HEK293 (cell line): ENCODE measurements around the gene ITSN1.

ENCODE experiments used
- HOXD13 ChIP-seq: sonication (generic); formaldehyde crosslinking; IDR thresholded peaks from 2 replicates; pipeline ENCODE4 v1.8.0; 2022; ENCODE audit warnings: missing genetic modification reagents, borderline replicate concordance
- IKZF3 ChIP-seq: fragments of 450-650 bp; IDR thresholded peaks from 2 replicates; pipeline ENCODE4 v1.5.0; 2018; ENCODE audit warnings: missing biosample characterization, mild to moderate bottlenecking, missing genetic modification characterization, moderate library complexity
- KLF16 ChIP-seq: fragments of 450-650 bp; formaldehyde crosslinking; IDR thresholded peaks from 2 replicates; pipeline ENCODE4 v1.5.1; 2017; ENCODE audit warnings: missing biosample characterization, missing genetic modification characterization
- MZF1 ChIP-seq: fragments of 450-650 bp; formaldehyde crosslinking; IDR thresholded peaks from 2 replicates; pipeline ENCODE4 v1.5.1; 2017; ENCODE audit warnings: missing biosample characterization, missing genetic modification characterization, borderline replicate concordance
- PRDM2 ChIP-seq: fragments of 450-650 bp; formaldehyde crosslinking; IDR thresholded peaks from 2 replicates; pipeline ENCODE4 v1.5.1; 2016; ENCODE audit warnings: missing biosample characterization, missing genetic modification characterization, borderline replicate concordance
- REST ChIP-seq: fragments of 450-650 bp; formaldehyde crosslinking; IDR thresholded peaks from 2 replicates; pipeline ENCODE4 v1.5.1; 2016; ENCODE audit warnings: missing biosample characterization, missing genetic modification characterization
- SALL2 ChIP-seq: fragments of 450-650 bp; formaldehyde crosslinking; IDR thresholded peaks from 2 replicates; pipeline ENCODE4 v1.5.0; 2017; ENCODE audit warnings: missing biosample characterization, mild to moderate bottlenecking, missing genetic modification characterization, borderline replicate concordance
- SP7 ChIP-seq: fragments of 450-650 bp; formaldehyde crosslinking; IDR thresholded peaks from 2 replicates; pipeline ENCODE4 v1.5.1; 2016; ENCODE audit warnings: missing biosample characterization, missing genetic modification characterization
- TCF7L2 ChIP-seq: IDR thresholded peaks from 2 replicates; pipeline ENCODE4 v1.6.1; 2011; ENCODE audit warnings: low read depth, mild to moderate bottlenecking, inconsistent platforms, low read length, moderate library complexity, borderline replicate concordance
- YY1 ChIP-seq: fragments of 450-650 bp; formaldehyde crosslinking; IDR thresholded peaks from 2 replicates; pipeline ENCODE4 v1.5.1; 2018; ENCODE audit warnings: missing biosample characterization, missing genetic modification characterization
- ZBTB21 ChIP-seq: fragments of 450-650 bp; formaldehyde crosslinking; IDR thresholded peaks from 2 replicates; pipeline ENCODE4 v1.5.1; 2017; ENCODE audit warnings: missing biosample characterization, missing genetic modification characterization
- ZBTB48 ChIP-seq: fragments of 450-650 bp; formaldehyde crosslinking; IDR thresholded peaks from 2 replicates; pipeline ENCODE4 v1.5.1; 2016; ENCODE audit warnings: missing biosample characterization, missing genetic modification characterization
- ZBTB6 ChIP-seq: fragments of 450-650 bp; formaldehyde crosslinking; IDR thresholded peaks from 2 replicates; pipeline ENCODE4 v1.5.1; 2017; ENCODE audit warnings: missing biosample characterization, missing genetic modification characterization
- ZFP69B ChIP-seq: fragments of 450-650 bp; formaldehyde crosslinking; IDR thresholded peaks from 2 replicates; pipeline ENCODE4 v1.5.1; 2016; ENCODE audit warnings: missing biosample characterization, missing genetic modification characterization
- ZNF2 ChIP-seq: fragments of 450-650 bp; formaldehyde crosslinking; IDR thresholded peaks from 2 replicates; pipeline ENCODE4 v1.5.1; 2016; ENCODE audit warnings: missing biosample characterization, missing genetic modification characterization
- ZNF354C ChIP-seq: fragments of 450-650 bp; formaldehyde crosslinking; IDR thresholded peaks from 2 replicates; pipeline ENCODE4 v1.5.1; 2016; ENCODE audit warnings: missing biosample characterization, missing genetic modification characterization, low read depth, borderline replicate concordance
- ZNF37A ChIP-seq: fragments of 450-650 bp; IDR thresholded peaks from 2 replicates; pipeline ENCODE4 v1.5.1; 2018; ENCODE audit warnings: missing biosample characterization, missing genetic modification characterization
- ZNF529 ChIP-seq: fragments of 450-650 bp; formaldehyde crosslinking; IDR thresholded peaks from 2 replicates; pipeline ENCODE4 v1.5.1; 2017; ENCODE audit warnings: missing genetic modification characterization, missing biosample characterization; ENCODE audit not compliant: insufficient replicate concordance
- ZNF830 ChIP-seq: fragments of 450-650 bp; IDR thresholded peaks from 2 replicates; pipeline ENCODE4 v1.5.0; 2018; ENCODE audit warnings: missing biosample characterization, missing genetic modification characterization, low read depth, mild to moderate bottlenecking, moderate library complexity
- TF ChIP-seq, protein P1 (sequence below): fragments of 450-650 bp; formaldehyde crosslinking; IDR thresholded peaks from 2 replicates; pipeline ENCODE4 v1.5.1; 2016; ENCODE audit warnings: missing biosample characterization, missing genetic modification characterization, borderline replicate concordance
- TF ChIP-seq, protein P2 (sequence below): fragments of 450-650 bp; formaldehyde crosslinking; IDR thresholded peaks from 2 replicates; pipeline ENCODE4 v1.5.1; 2016; ENCODE audit warnings: missing biosample characterization, missing genetic modification characterization

ITSN1 gene

DNA sequence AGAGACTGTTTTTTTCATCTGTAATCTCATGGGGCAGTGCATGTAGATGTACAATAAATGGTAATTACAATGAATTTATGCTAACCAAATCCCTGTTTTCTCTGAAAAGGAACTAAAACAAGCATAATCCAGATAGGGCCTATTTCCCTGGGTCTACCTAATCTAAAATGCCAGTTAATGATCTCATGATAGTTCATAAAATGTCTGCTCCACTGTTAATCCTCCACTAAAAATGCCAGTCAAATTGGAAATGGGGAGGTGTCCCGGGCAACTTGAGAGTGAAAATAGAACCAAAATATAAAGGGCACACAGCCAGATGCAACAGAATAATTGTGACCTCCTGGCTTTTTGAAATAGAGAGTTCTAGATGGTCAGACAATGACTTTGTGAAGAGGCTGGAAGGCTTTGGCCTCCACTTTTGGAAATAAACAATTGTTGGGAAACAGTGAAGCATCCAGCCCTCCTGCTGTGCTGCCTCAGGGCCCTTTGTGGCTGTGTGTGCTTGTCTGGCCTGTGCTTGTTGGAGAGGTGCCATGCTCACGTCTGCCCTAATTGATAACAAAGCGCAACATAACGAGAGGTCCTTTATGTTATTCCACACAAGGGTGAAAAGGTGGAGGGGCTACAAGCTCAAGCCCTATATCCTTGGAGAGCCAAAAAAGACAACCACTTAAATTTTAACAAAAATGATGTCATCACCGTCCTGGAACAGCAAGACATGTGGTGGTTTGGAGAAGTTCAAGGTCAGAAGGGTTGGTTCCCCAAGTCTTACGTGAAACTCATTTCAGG is 175.6 kb downstream of the ITSN1 start (continued):
- TF ChIP-seq YY1 (0 out of 2 replicates have a peak, but pooled peaks have one; percentile 47), ZFP69B (no peak; the same call in 1 of the 2 replicates), IKZF3 (tag by site-specific recombination) (no peak), ZNF529 (no peak), ZBTB6 (tag by site-specific recombination) (no peak), SALL2 (tag by site-specific recombination) (no peak), ZNF354C (no peak), ZBTB21 (tag by site-specific recombination) (peak; percentile 29), ZNF2 (tag by site-specific recombination) (no peak), ZBTB48 (tag by site-specific recombination) (no peak), HOXD13 (no peak), SP7 (tag by site-specific recombination) (peak; percentile 87), REST (tag by site-specific recombination) (no peak), MZF1 (peak; percentile 64; the same call in 1 of the 2 replicates), ZNF830 (tag by site-specific recombination) (no peak), KLF16 (tag by site-specific recombination) (peak; percentile 61), PRDM2 (tag by site-specific recombination) (no peak), ZNF37A (no peak), TCF7L2 (no peak)
- TF ChIP-seq, protein P1, sequence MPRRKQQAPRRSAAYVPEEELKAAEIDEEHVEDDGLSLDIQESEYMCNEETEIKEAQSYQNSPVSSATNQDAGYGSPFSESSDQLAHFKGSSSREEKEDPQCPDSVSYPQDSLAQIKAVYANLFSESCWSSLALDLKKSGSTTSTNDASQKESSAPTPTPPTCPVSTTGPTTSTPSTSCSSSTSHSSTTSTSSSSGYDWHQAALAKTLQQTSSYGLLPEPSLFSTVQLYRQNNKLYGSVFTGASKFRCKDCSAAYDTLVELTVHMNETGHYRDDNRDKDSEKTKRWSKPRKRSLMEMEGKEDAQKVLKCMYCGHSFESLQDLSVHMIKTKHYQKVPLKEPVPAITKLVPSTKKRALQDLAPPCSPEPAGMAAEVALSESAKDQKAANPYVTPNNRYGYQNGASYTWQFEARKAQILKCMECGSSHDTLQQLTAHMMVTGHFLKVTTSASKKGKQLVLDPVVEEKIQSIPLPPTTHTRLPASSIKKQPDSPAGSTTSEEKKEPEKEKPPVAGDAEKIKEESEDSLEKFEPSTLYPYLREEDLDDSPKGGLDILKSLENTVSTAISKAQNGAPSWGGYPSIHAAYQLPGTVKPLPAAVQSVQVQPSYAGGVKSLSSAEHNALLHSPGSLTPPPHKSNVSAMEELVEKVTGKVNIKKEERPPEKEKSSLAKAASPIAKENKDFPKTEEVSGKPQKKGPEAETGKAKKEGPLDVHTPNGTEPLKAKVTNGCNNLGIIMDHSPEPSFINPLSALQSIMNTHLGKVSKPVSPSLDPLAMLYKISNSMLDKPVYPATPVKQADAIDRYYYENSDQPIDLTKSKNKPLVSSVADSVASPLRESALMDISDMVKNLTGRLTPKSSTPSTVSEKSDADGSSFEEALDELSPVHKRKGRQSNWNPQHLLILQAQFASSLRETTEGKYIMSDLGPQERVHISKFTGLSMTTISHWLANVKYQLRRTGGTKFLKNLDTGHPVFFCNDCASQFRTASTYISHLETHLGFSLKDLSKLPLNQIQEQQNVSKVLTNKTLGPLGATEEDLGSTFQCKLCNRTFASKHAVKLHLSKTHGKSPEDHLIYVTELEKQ, result no peak; the same call in 1 of the 2 replicates
- TF ChIP-seq, protein P2, sequence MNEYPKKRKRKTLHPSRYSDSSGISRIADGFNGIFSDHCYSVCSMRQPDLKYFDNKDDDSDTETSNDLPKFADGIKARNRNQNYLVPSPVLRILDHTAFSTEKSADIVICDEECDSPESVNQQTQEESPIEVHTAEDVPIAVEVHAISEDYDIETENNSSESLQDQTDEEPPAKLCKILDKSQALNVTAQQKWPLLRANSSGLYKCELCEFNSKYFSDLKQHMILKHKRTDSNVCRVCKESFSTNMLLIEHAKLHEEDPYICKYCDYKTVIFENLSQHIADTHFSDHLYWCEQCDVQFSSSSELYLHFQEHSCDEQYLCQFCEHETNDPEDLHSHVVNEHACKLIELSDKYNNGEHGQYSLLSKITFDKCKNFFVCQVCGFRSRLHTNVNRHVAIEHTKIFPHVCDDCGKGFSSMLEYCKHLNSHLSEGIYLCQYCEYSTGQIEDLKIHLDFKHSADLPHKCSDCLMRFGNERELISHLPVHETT (tag by site-specific recombination), result peak; percentile 86; the same call in 1 of the 2 replicates
